Esophagus squamous epithelium (tissue), 5 donors: ENCODE results near the gene GPR142. TPM values are rescaled to one million over a fixed set of nuclear protein-coding genes. Genes with fewer than 3 reads are reported as not detected.
A peak's percentile ranks its signal among the peaks of the same experiment; 100 is the strongest.

Source experiments
- DNase-seq: peaks from one replicate; lab custom pipeline; 2025; lab: John Stamatoyannopoulos, UW
- H3K27ac ChIP-seq, 4 donors: fragments of 200-600 bp; sonication (generic); one replicate each; pipeline ENCODE4 v1.5.1; 2016 to 2019; ENCODE audit warnings: mild to moderate bottlenecking in 1 of 4
- H3K27me3 ChIP-seq, 4 donors: fragments of 200-600 bp; sonication (generic); 1 replicate in 3 of 4; 2 replicates in 1 of 4; pipeline versions ENCODE4 v1.5.1 to v1.6.0; 2017 to 2021; ENCODE audit warnings: antibody characterized with exemption in 1 of 4
- H3K36me3 ChIP-seq, 3 donors: fragments of 200-600 bp; sonication (generic); one replicate each; pipeline ENCODE4 v1.5.1; 2016 to 2019
- H3K4me1 ChIP-seq, 3 donors: fragments of 200-600 bp; sonication (generic); one replicate each; pipeline ENCODE4 v1.5.1; 2017 to 2019
- H3K4me3 ChIP-seq, 4 donors: fragments of 200-600 bp; sonication (generic); 1 replicate in 3 of 4; 2 replicates in 1 of 4; pipeline ENCODE4 v1.5.1; 2016 to 2019; ENCODE audit warnings: mild to moderate bottlenecking in 2 of 4, moderate library complexity in 1 of 4
- H3K9me3 ChIP-seq, 3 donors: fragments of 200-600 bp; sonication (generic); one replicate each; pipeline ENCODE4 v1.5.1; 2016 to 2019
- CTCF ChIP-seq, 6 experiments: fragments of 450-650 bp in 4 of 6; fragments of 200-600 bp in 2 of 6; sonication (generic) in 2 of 6; IDR thresholded peaks; one replicate each; pipeline ENCODE4 v1.5.1; 2016 to 2019; ENCODE audit warnings: antibody characterized with exemption in 6 of 6, mild to moderate bottlenecking in 4 of 6, moderate library complexity in 4 of 6
- POLR2A ChIP-seq, 4 donors: fragments of 450-650 bp; IDR thresholded peaks; one replicate each; pipeline ENCODE4 v1.6.1; 2017; ENCODE audit warnings: antibody characterized with exemption in 4 of 4, mild to moderate bottlenecking in 4 of 4, moderate library complexity in 3 of 4
- WGBS, 2 donors: methylation state at CpG; one replicate each; pipeline ENCODE4 v1.1.5; 2018; 5-methylcytosine and 5-hydroxymethylcytosine counted together
- intact Hi-C: fragments of 100-400 bp; cut with DNase I; formaldehyde crosslinking; loops from one replicate; pipeline ENCODE4 v1.15.0; 2022
- total RNA-seq, 4 donors: library from RNA; depleted of rRNA; stranded (reverse); fragments of >200 nt; gene quantifications; one replicate each; pipeline ENCODE4 v1.1.0, GENCODE V29; 2016
- donor health status: DM: yes; HTN: yes; CAD: no.

GPR142 gene
- total RNA-seq, 4 donors from 2014 or later: 0.38 TPM; not detected in 3

GRCh38 chr17:74361230-74362068 lies 5.9 kb upstream of the GPR142 start, which contains the start of gene BTBD17:
TSS of gene BTBD17 (minus strand) at chr17:74361868. CDS start at chr17:74361819, 49 bp downstream.
- H3K4me1 ChIP-seq: peaks cover 0 to 31% (median 10%) of the 10 kb centered on the region in 3 donors
- peak; percentile 25 to 65 (median 56) for TF ChIP-seq CTCF (IDR thresholded peaks at IDR 0.05)
- no peak for TF ChIP-seq POLR2A (IDR thresholded peaks at IDR 0.05)
- no peak within 1 kb of the TSS for H3K4me3 ChIP-seq
- intact Hi-C loops: no loop called here
- peaks cover 12 to 71% (median 15%) of the 10 kb centered on the region in 4 donors for H3K27me3 ChIP-seq
- WGBS, 2 donors: 40 to 52% methylated on average over 11 to 18 of the region's 28 CpGs
- H3K27ac ChIP-seq: no peak within 1 kb of the TSS
- no peak for DNase-seq
- H3K36me3 ChIP-seq: no peaks in the 10 kb centered on the region
- no peaks in the 10 kb centered on the region for H3K9me3 ChIP-seq

- Histone ChIP-seq H3K36me3 (no peaks in the 10 kb centered on the region), H3K27me3 (peaks cover 6 to 66% (median 15%) of the 10 kb centered on the region in 4 donors)
Measured at GRCh38 chr17:74362069-74362405, 5.3 kb upstream of the GPR142 start.

GRCh38 chr17:74362810-74363498 lies 4.4 kb upstream of the GPR142 start:
- peaks cover under 1 to 66% (median 7%) of the 10 kb centered on the region in 4 donors for H3K27me3 ChIP-seq
- no peak overlapping the region for H3K4me3 ChIP-seq
- 53 to 62% methylated on average over 3 to 11 of the region's 14 CpGs for WGBS, 2 donors
- H3K36me3 ChIP-seq: no peaks in the 10 kb centered on the region
- H3K27ac ChIP-seq: no peak overlapping the region
- no peak for DNase-seq
- H3K9me3 ChIP-seq: no peaks in the 10 kb centered on the region
- intact Hi-C loops: no loop called here
- H3K4me1 ChIP-seq: peaks cover 0 to 16% (median 0%) of the 10 kb centered on the region in 3 donors
- TF ChIP-seq POLR2A (IDR thresholded peaks at IDR 0.05) (no peak), CTCF (IDR thresholded peaks at IDR 0.05) (no peak)

More at GRCh38 chr17:74362069-74362405, 5.3 kb upstream of the GPR142 start:
- DNase-seq: no peak
- Histone ChIP-seq H3K4me3 (no peak overlapping the region), H3K4me1 (peaks cover 0 to 25% (median 4%) of the 10 kb centered on the region in 3 donors), H3K9me3 (no peaks in the 10 kb centered on the region), H3K27ac (no peak overlapping the region)
- no peak for TF ChIP-seq CTCF (IDR thresholded peaks at IDR 0.05)
- no peak for TF ChIP-seq POLR2A (IDR thresholded peaks at IDR 0.05)
- intact Hi-C loops: no loop called here
- WGBS, 2 donors: 7 to 17% methylated on average over 1 to 4 of the region's 9 CpGs

- WGBS, 2 donors: 18 to 31% methylated on average over 4 to 8 of the region's 14 CpGs
- peaks cover 0 to 56% (median 0%) of the 10 kb centered on the region in 4 donors for H3K27me3 ChIP-seq
- intact Hi-C loops: no loop called here
- DNase-seq: peak; percentile 12
- peak overlapping the region in 1 of 4 donors; percentile 13 for H3K4me3 ChIP-seq
- H3K36me3 ChIP-seq: no peaks in the 10 kb centered on the region
- TF ChIP-seq CTCF (IDR thresholded peaks at IDR 0.05): peak; percentile 86 to 97 (median 92)
- no peak for TF ChIP-seq POLR2A (IDR thresholded peaks at IDR 0.05)
- H3K9me3 ChIP-seq: no peaks in the 10 kb centered on the region
- H3K27ac ChIP-seq: no peak overlapping the region
- H3K4me1 ChIP-seq: peaks cover 0 to 14% (median 6%) of the 10 kb centered on the region in 3 donors
Measured at GRCh38 chr17:74368341-74369081, 1.2 kb downstream of the GPR142 start.
